DOHH2 (cell line): ENCODE data around the gene CHD5.
A peak's percentile ranks its signal among the peaks of the same experiment; 100 is the strongest.

Experiments used
- H3F3A ChIP-seq: fragments of 200-600 bp; sonication (generic), shearing (Covaris generic); 2 replicates; pipeline ENCODE4 v1.6.0; 2016; ENCODE audit warnings: antibody characterized with exemption, mild to moderate bottlenecking; ENCODE audit not compliant: control insufficient read depth, insufficient read depth
- H3K27ac ChIP-seq: fragments of 200-600 bp; sonication (generic); 2 replicates; pipeline ENCODE4 v1.5.1; 2014; ENCODE audit warnings: low read depth, mild to moderate bottlenecking, low read length, moderate library complexity
- H3K27me3 ChIP-seq: fragments of 200-600 bp; sonication (generic); 2 replicates; pipeline ENCODE4 v1.6.1; 2014; ENCODE audit warnings: mild to moderate bottlenecking, low read length, mixed read lengths; ENCODE audit not compliant: control insufficient read depth
- H3K36me3 ChIP-seq: fragments of 200-600 bp; sonication (generic); 2 replicates; pipeline ENCODE4 v1.6.1; 2014; ENCODE audit warnings: mild to moderate bottlenecking, low read length, moderate library complexity, mixed read lengths; ENCODE audit not compliant: control insufficient read depth
- H3K4me1 ChIP-seq: fragments of 200-600 bp; sonication (generic); 2 replicates; pipeline ENCODE4 v1.6.1; 2014; ENCODE audit warnings: mild to moderate bottlenecking, low read length, mixed read lengths; ENCODE audit not compliant: control insufficient read depth
- H3K4me2 ChIP-seq: fragments of 200-600 bp; sonication (generic); 2 replicates; pipeline ENCODE4 v1.6.0; 2014; ENCODE audit warnings: mild to moderate bottlenecking, low read length, moderate library complexity
- H3K4me3 ChIP-seq: fragments of 200-600 bp; sonication (generic); 2 replicates; pipeline ENCODE4 v1.5.1; 2014; ENCODE audit warnings: mild to moderate bottlenecking, low read length, mixed read lengths
- H3K79me2 ChIP-seq: fragments of 200-600 bp; sonication (generic); 2 replicates; pipeline ENCODE4 v1.6.1; 2014; ENCODE audit warnings: mild to moderate bottlenecking, low read length, mixed read lengths; ENCODE audit not compliant: control insufficient read depth
- H3K9me2 ChIP-seq: fragments of 200-600 bp; sonication (generic); replicated peaks from 2 replicates; pipeline ENCODE4 v1.6.1; 2014; ENCODE audit warnings: mild to moderate bottlenecking, low read length, mixed read lengths; ENCODE audit not compliant: control insufficient read depth
- H3K9me3 ChIP-seq: fragments of 200-600 bp; sonication (generic); 2 replicates; pipeline ENCODE4 v1.6.1; 2014; ENCODE audit warnings: antibody characterized with exemption, low read length, mixed read lengths; ENCODE audit not compliant: control insufficient read depth, insufficient read depth
- H4K20me1 ChIP-seq: fragments of 200-600 bp; sonication (generic); 2 replicates; pipeline ENCODE4 v1.6.0; 2014; ENCODE audit warnings: low read depth, mild to moderate bottlenecking, antibody characterized with exemption, low read length, moderate library complexity; ENCODE audit not compliant: control insufficient read depth, insufficient read depth
- CTCF ChIP-seq: fragments of 200-600 bp; sonication (generic); IDR thresholded peaks from one replicate; pipeline ENCODE4 v1.5.1; 2014; ENCODE audit warnings: antibody characterized with exemption, mild to moderate bottlenecking, low read depth, low read length; ENCODE audit not compliant: poor library complexity, severe bottlenecking
- EZH2phosphoT487 ChIP-seq: fragments of 200-600 bp; sonication (generic); IDR thresholded peaks from 2 replicates; pipeline ENCODE4 v1.6.1; 2017; ENCODE audit warnings: borderline replicate concordance, mild to moderate bottlenecking, antibody characterized with exemption, low read length, moderate library complexity, mixed read lengths

CHD5 gene

GRCh38 chr1:6057170-6057845, 122.8 kb downstream of the CHD5 start:
- H3K9me2 ChIP-seq = no peaks in the 10 kb centered on the region
- H3K36me3 ChIP-seq = no peaks in the 10 kb centered on the region
- H3F3A ChIP-seq = no peaks in the 10 kb centered on the region
- no peak overlapping the region for H3K27ac ChIP-seq
- H3K4me1 ChIP-seq = no peaks in the 10 kb centered on the region
- H3K4me3 ChIP-seq = no peak overlapping the region
- TF ChIP-seq CTCF (no peak), EZH2phosphoT487 (no peak)
- H3K4me2 ChIP-seq = no peak overlapping the region
- no peaks in the 10 kb centered on the region for H3K9me3 ChIP-seq
- H3K27me3 ChIP-seq = no peaks in the 10 kb centered on the region
- H3K79me2 ChIP-seq = no peaks in the 10 kb centered on the region
- no peaks in the 10 kb centered on the region for H4K20me1 ChIP-seq

- no peaks in the 10 kb centered on the region for H3K36me3 ChIP-seq
Measured at GRCh38 chr1:6056572-6056948, 123.6 kb downstream of the CHD5 start.

GRCh38 chr1:6054596-6054995, 125.5 kb downstream of the CHD5 start:
- H3K9me3 ChIP-seq = no peaks in the 10 kb centered on the region
- H3K79me2 ChIP-seq = no peaks in the 10 kb centered on the region
- no peaks in the 10 kb centered on the region for H3K36me3 ChIP-seq
- H3K27me3 ChIP-seq = no peaks in the 10 kb centered on the region
- H4K20me1 ChIP-seq = 0 out of 2 replicates have a peak, but pooled peaks cover 7% of the 10 kb centered on the region
- no peaks in the 10 kb centered on the region for H3K4me1 ChIP-seq
- no peak overlapping the region for H3K27ac ChIP-seq
- H3K4me2 ChIP-seq = no peak overlapping the region
- no peaks in the 10 kb centered on the region for H3K9me2 ChIP-seq
- no peak overlapping the region for H3K4me3 ChIP-seq
- TF ChIP-seq EZH2phosphoT487 (no peak), CTCF (no peak)
- no peaks in the 10 kb centered on the region for H3F3A ChIP-seq

More at GRCh38 chr1:6056572-6056948, 123.6 kb downstream of the CHD5 start:
- H3K9me2 ChIP-seq = no peaks in the 10 kb centered on the region
- no peaks in the 10 kb centered on the region for H3K79me2 ChIP-seq
- no peak overlapping the region for H3K27ac ChIP-seq
- H3K27me3 ChIP-seq = no peaks in the 10 kb centered on the region
- no peak overlapping the region for H3K4me3 ChIP-seq
- H3K4me2 ChIP-seq = no peak overlapping the region
- no peaks in the 10 kb centered on the region for H4K20me1 ChIP-seq
- H3F3A ChIP-seq = no peaks in the 10 kb centered on the region
- no peak for TF ChIP-seq CTCF
- TF ChIP-seq EZH2phosphoT487 = no peak
- H3K9me3 ChIP-seq = no peaks in the 10 kb centered on the region
- no peaks in the 10 kb centered on the region for H3K4me1 ChIP-seq

GRCh38 chr1:6053206-6053546, 126.9 kb downstream of the CHD5 start:
- Histone ChIP-seq H3K4me1 (no peaks in the 10 kb centered on the region), H3K27ac (no peak overlapping the region), H3F3A (no peaks in the 10 kb centered on the region), H4K20me1 (0 out of 2 replicates have a peak, but pooled peaks cover 7% of the 10 kb centered on the region), H3K4me3 (no peak overlapping the region), H3K27me3 (no peaks in the 10 kb centered on the region), H3K9me3 (no peaks in the 10 kb centered on the region), H3K79me2 (no peaks in the 10 kb centered on the region), H3K4me2 (no peak overlapping the region), H3K9me2 (no peaks in the 10 kb centered on the region), H3K36me3 (no peaks in the 10 kb centered on the region)
- TF ChIP-seq EZH2phosphoT487 = no peak
- peak; percentile 40 for TF ChIP-seq CTCF
